Astrocyte (in vitro differentiated cells and primary cell): Measurements from ENCODE around the gene ZCCHC24.

Experiments
- CTCF ChIP-seq: IDR thresholded peaks from 2 replicates; pipeline ENCODE4 v1.5.1; 2011; ENCODE audit warnings: low read depth, mild to moderate bottlenecking, inconsistent platforms, low read length, moderate library complexity; ENCODE audit not compliant: insufficient read depth
- EZH2 ChIP-seq: IDR thresholded peaks from 2 replicates; pipeline ENCODE4 v1.6.1; 2012; ENCODE audit warnings: mild to moderate bottlenecking, low read length, inconsistent platforms; ENCODE audit not compliant: insufficient read depth

GRCh38 chr10:79431891-79432831, 13.3 kb downstream of the ZCCHC24 start:
- TF ChIP-seq CTCF = no peak
- TF ChIP-seq EZH2 = no peak
